Measurements from ENCODE around the gene GP1BB.
A peak's percentile ranks its signal among the peaks of the same experiment; 100 is the strongest.

GP1BB gene

GRCh38 chr22:19727310-19728150 is 4.2 kb downstream of the GP1BB start:
- no peak for DNase-seq (ENCODE audit: low spot score)

DNA sequence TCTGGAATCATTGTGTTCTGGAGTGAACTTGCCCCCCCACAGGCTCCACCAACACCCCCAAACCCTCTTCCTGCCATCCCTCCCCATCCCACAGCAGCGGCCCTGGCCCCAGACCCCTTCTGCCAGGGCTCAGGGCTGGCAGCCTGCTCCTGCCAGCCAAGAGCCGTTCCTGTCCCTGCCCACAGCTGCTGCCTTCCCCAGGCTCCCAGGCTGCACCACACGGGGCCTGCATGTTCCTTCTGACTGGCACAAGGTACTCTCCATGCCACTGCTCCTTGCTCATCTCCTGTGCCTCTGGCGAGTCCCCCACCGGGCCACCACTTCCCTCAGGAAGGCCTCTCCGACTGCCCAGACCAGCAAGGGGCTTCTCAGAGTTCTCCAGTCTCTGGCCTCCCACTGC is 4.9 kb downstream of the GP1BB start:
- DNase-seq (ENCODE audit: low spot score) = no peak

DNA sequence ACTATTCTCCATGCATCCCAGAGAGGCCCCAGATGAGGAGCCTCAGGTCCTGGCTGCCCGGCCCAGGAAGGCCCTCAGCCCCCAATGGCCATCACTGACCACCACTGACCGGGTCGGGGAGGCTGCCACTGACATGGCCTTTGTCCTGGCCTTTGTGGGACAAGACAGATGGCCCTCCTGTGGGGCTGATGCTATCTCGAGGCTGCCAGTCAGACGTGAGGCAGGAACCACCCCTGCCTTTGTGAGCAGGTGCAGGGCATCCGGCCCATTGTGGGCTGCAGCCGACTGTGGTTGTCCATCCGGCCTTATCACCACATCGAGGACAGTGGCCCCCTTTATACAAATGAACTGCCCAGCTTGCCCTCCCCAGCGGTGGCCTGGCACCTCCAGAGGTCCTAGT is 5.5 kb downstream of the GP1BB start:
- DNase-seq (ENCODE audit: low spot score) = no peak

- no peak for DNase-seq (ENCODE audit: low spot score)
Measured at GRCh38 chr22:19729507-19729906, 6.2 kb downstream of the GP1BB start.

- DNase-seq (ENCODE audit: low spot score) = no peak
Measured at GRCh38 chr22:19730198-19730597, 6.9 kb downstream of the GP1BB start.

GRCh38 chr22:19730655-19731360 is 7.5 kb downstream of the GP1BB start:
- DNase-seq (ENCODE audit: low spot score) = peak; percentile 58

DNA sequence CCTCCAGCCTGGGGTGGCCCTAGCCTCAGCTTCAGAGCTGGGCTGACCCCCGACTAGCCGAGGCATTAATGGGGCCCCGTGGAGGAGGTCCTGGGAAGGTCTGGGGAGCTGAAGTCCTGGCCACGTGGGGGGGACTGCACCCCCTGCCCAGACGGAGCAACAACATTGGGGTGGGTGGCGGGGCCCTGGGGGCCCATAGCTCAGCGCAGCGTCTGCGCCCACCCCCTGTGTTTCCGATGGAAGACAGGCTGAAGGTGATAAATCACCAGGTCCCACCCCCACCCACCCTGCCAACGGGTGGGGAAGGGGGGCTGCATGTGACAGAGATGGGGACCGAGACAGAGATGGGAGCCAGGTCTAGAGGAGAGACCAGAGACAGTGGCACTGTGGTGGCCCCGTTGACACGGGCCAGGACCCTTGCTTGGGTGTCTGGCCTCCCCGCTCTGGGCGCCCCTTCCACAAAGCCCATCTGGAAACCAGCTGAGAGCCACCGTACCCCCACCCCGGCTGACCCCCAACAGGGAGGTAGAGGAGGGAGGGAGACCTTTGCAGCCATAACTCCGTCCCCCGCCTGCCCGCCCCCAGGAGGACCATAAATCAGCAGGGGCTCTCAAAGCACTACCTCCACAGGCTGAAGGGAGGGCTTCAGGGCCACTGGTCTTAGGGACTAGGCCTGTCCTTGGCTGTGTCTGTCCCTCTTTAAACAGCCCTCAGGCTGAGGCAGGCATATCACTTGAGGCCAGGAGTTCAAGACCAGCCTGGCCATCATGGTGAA is 8.2 kb downstream of the GP1BB start:
- no peak for DNase-seq (ENCODE audit: low spot score)

DNA sequence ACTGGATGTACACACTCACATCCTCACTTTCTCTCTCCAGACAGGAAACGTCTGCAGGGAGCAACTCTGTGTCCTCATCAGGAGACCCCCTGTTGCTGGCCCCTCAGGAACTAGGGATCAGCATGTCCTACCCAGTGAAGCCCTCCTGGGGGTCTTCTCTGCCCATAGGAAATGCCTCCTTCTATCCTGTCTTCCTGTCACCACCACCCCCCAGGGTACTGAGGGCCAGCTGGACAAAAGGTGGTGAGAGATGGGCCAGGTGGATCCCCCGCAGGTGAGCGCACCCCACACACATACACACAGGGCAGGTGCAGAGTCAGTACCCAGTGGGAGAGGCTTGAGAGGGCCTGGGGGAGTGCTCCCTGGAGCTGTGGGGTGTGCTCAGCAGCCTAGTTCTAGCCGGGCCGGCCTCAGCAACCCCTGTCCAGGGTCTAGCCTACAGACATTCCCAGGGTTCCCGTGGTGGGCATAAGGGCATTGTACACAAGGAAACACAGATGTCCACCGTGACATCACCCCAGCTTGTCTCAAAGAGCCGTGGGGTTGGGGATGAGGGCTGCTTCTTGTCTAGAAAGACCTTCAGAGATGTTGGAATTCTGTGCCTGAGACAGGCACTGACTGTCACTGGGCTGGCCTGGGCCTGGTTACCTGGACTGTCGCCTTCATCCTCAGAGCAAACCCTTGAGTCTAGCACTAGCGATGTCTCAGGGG is 9.2 kb downstream of the GP1BB start:
- no peak for DNase-seq (ENCODE audit: low spot score)

DNA sequence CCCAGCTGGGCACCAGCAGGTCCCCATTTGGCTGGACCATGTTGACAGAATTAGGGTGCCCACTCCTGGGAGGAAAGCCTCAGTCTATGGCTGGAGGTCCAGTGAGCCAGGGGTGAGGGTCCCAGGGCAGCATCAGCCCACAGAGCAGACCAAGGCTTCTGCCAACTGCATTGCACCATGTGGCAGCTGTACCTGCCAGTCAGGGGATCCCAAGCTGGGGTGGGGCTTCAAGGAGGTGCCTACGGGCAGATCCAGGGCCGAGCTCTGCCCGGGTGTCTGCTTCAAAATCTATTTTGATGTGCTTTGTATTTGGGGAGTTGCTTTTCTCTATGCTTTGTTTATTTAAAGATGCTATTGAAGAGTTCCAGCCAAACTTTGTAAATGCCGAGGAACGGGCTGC is 10.4 kb downstream of the GP1BB start:
- DNase-seq (ENCODE audit: low spot score) = no peak

DNA sequence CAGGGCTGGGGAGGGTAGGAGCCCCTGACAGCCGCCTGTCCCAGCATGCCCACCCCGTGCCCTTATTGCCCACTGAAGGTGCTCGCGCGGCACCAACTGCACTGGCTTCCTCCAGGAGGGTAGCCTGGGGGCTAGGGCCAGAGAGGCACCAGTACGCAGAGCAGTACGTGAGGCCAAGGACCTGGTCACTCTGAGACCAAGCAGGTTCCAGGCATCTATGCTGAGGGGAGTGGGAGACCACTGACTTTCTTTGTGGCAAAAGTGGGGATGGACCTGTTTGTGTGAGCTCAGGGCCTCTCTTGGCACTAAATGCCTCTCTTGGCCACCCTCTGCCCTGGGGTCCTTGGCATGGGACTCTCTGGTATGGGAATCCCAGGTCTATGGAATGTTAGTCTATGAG is 10.8 kb downstream of the GP1BB start:
- DNase-seq (ENCODE audit: low spot score) = no peak

DNA sequence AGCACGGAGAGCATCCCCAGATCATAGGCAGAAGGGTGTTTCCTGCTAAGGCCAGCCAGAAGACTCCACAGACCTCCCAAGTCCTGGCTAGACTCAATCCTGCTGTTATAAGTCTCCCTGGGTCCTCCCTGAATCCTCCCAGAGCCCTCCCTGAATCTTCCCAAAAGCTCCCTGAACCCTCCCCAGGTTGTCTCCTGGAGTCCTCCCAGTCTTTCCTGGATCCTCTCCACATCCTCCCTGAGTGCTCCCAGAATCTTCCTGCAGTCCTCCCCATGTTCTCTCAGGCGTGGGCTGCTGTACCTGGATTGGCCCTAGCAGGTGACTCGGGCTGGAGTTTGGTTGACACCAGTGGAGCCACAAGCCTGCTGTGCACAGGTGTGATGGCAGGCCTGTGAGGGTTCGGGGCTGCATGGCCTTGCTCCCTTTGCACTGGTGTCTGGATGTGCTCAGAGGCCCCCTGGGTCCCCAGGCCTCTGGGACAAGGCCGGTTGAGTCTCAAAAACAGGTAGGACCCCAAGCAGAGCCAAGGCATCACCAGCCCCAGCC is 11.6 kb downstream of the GP1BB start:
- DNase-seq (ENCODE audit: low spot score) = no peak

GRCh38 chr22:19735665-19736510 is 12.5 kb downstream of the GP1BB start:
- no peak for DNase-seq (ENCODE audit: low spot score)

DNA sequence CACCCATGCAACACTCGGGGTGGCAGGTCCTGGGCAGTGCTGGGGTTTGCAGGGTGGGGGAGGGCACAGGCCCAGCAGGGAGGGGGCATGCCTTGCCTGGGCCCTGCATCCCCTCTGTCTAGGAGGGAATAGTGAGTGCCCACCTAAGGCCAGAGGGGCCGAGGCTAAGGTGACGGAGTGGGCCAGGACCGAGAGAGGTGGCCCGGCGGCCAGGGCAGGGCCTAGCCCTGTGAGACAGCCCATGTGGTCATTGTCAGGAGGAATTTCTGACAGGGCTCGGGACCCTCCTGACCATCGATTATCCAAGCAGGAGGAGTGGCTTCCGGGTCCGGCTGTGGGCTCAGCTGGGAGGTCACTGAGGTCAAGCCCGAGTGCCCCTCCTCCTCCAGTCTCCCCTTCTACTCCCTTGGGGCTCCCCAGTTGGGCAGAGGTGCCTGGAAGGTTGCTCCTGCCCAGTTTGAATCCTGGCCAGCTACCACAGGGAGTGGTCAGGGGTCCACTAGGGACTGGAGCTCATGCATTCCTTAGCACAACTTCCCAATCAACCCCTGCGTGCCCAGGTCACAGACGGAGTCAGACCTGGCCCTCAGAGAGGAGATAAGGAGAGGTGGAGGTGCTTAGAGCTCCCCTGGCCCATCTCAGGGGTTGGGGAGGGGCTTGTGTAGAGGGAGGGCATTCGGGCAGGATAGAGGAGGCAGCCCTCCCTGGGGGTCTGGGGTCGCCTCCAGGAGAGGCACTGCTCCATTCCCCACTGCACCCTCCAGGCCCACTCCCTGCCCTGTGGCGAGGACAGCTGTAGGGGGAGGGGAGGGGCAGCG is 14.7 kb downstream of the GP1BB start:
- DNase-seq (ENCODE audit: low spot score) = no peak

- no peak for DNase-seq (ENCODE audit: low spot score)
Measured at GRCh38 chr22:19738664-19739447, 15.5 kb downstream of the GP1BB start.

GRCh38 chr22:19739448-19739895 is 16.1 kb downstream of the GP1BB start:
- DNase-seq (ENCODE audit: low spot score) = no peak

DNA sequence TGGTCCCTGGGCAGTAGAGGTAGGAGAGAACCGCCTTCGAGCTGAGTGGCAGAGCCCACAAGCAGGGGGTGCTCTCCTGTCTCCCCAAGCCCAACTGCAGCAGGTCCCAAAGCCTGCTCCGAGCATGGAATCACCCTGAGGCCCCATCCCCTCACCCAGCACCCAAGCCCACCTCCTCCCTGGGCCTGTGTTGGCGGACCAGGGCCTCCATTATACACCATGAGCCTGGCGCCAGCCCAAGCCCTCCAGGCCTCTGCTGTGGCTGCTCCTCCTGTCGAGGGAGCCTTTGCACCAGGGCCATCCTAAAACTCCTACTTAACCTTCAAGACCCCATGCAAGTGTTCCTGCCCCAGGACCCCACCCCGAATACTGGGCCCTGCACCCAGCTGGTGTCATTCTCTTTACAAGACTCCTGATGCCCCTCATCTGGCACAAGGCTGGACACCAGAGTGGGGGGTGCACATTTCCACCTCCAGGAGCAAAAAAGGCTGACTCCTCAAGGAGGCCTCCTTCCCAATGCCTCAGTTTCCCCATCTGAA is 16.6 kb downstream of the GP1BB start:
- DNase-seq (ENCODE audit: low spot score) = no peak

DNA sequence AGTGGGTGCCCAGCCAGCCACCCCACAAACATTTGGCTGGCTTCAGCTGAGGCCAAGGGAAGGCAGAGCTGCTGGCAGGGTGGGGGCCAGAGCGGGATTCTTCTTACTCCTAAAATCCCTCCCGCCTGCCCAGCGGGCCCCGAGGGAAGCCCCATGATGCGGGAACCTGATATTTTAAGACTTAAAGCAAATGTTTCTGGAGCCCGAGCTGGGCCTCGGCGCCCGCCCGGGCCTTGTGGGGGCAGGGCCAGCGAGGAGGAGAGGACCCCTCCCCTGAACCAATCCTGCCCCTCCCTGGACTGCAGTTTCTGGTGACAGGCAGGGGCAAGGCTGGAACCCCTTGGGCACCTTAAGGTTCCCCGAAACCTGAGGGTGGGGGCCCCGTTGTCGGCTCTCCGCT is 17.2 kb downstream of the GP1BB start:
- no peak for DNase-seq (ENCODE audit: low spot score)

- no peak for DNase-seq (ENCODE audit: low spot score)
Measured at GRCh38 chr22:19741053-19741452, 17.7 kb downstream of the GP1BB start.
